T-cell (primary cell): ENCODE measurements around the gene PTH2R. TPM values are rescaled to one million over a fixed set of nuclear protein-coding genes. Genes with fewer than 3 reads are reported as not detected.

Experiments used
- ATAC-seq, 4 experiments: fragments of 200-7000 bp in 3 of 4; fragments of 150-1000 bp in 1 of 4; cut with Tn5 transposase; replicated peaks in 1 of 4; 1 replicate in 3 of 4; 2 replicates in 1 of 4; pipeline ENCODE4 v1.10.0; 2021; ENCODE audit warnings: moderate library complexity in 3 of 4, mild to moderate bottlenecking in 2 of 4, moderate number of reproducible peaks in 1 of 4
- CTCF ChIA-PET, 2 donors: fragments of 300-600 bp; sonication (Branson Sonifier 250); formaldehyde crosslinking; loops; one replicate each; lab custom pipeline; 2022; ENCODE audit warnings: antibody characterized with exemption in 2 of 2; lab: Charles Lee
- POLR2A ChIA-PET, 2 donors: fragments of 300-600 bp; sonication (Branson Sonifier 250); formaldehyde crosslinking; loops; one replicate each; lab custom pipeline; 2022; ENCODE audit warnings: antibody characterized with exemption in 2 of 2; lab: Charles Lee
- DNase-seq, 35 experiments: peaks; one replicate each; pipeline versions ENCODE4 v3.0.0 to v3.0.0-alpha.2; 2013 to 2023
- H3K27ac ChIP-seq: one replicate; pipeline ENCODE4 v1.5.1; 2013; ENCODE audit warnings: low read length
- H3K27me3 ChIP-seq, 2 experiments: replicated peaks in 1 of 2; 1 replicate in 1 of 2; 2 replicates in 1 of 2; pipeline versions ENCODE4 v1.6.1 to v1.7.0; 2013; ENCODE audit warnings: low read length in 1 of 2, mixed read lengths in 1 of 2; ENCODE audit not compliant: control insufficient read depth in 2 of 2, insufficient read depth in 2 of 2; ENCODE audit errors: extremely low read depth in 1 of 2
- H3K36me3 ChIP-seq, 2 donors: 1 replicate in 1 of 2; 2 replicates in 1 of 2; pipeline versions ENCODE4 v1.6.1 to v1.7.0; 2013; ENCODE audit warnings: low read length in 1 of 2; ENCODE audit not compliant: control insufficient read depth in 2 of 2, insufficient read depth in 1 of 2; ENCODE audit errors: extremely low read depth in 1 of 2
- H3K4me1 ChIP-seq, 2 experiments: 1 replicate in 1 of 2; 2 replicates in 1 of 2; pipeline versions ENCODE4 v1.6.1 to v1.7.0; 2013; ENCODE audit warnings: low read length in 2 of 2, mixed read lengths in 1 of 2; ENCODE audit not compliant: insufficient read depth in 2 of 2, control insufficient read depth in 1 of 2; ENCODE audit errors: extremely low read depth in 1 of 2
- H3K4me3 ChIP-seq, 2 donors: 1 replicate in 1 of 2; 2 replicates in 1 of 2; pipeline versions ENCODE4 v1.5.1 to v1.7.0; 2013; ENCODE audit warnings: mild to moderate bottlenecking in 2 of 2, low read length in 1 of 2, moderate library complexity in 1 of 2; ENCODE audit not compliant: control insufficient read depth in 1 of 2; ENCODE audit errors: extremely low read depth in 1 of 2
- H3K9me3 ChIP-seq: 2 replicates; pipeline ENCODE4 v1.7.0; 2013
- H3K27ac Mint-ChIP-seq, 2 donors: one replicate each; pipeline ENCODE4 v1.8.0; 2020 to 2021; ENCODE audit warnings: mild to moderate bottlenecking in 2 of 2, mixed read lengths in 2 of 2
- H3K27me3 Mint-ChIP-seq, 2 donors: one replicate each; pipeline ENCODE4 v1.8.0; 2021 to 2022; ENCODE audit warnings: mixed read lengths in 2 of 2
- H3K36me3 Mint-ChIP-seq: one replicate; pipeline ENCODE4 v1.8.0; 2021; ENCODE audit warnings: mixed read lengths
- H3K4me1 Mint-ChIP-seq, 3 donors: one replicate each; pipeline ENCODE4 v1.8.0; 2020 to 2022; ENCODE audit warnings: mixed read lengths in 3 of 3, mild to moderate bottlenecking in 1 of 3
- H3K4me3 Mint-ChIP-seq, 3 donors: one replicate each; pipeline ENCODE4 v1.8.0; 2020 to 2022; ENCODE audit warnings: mild to moderate bottlenecking in 3 of 3, mixed read lengths in 3 of 3, moderate library complexity in 3 of 3
- H3K9me3 Mint-ChIP-seq, 3 donors: one replicate each; pipeline ENCODE4 v1.8.0; 2020 to 2022; ENCODE audit warnings: mixed read lengths in 3 of 3
- WGBS: methylation state at CpG from one replicate; pipeline ENCODE4 v1.1.5; 2013; ENCODE audit warnings: missing lambda C conversion rate; ENCODE audit not compliant: insufficient coverage; 5-methylcytosine and 5-hydroxymethylcytosine counted together
- total RNA-seq, 35 experiments: library from RNA in 6 of 35; stranded (reverse) in 6 of 35; fragments of 120-200 nt in 1 of 35; gene quantifications; one replicate each; pipeline versions ENCODE4 v1.2.1 to v1.2.4 and lab custom pipeline; 2013 to 2026

PTH2R gene
- total RNA-seq, 5 donors from 2014 or later (not counting 1 experiment from before 2014, with no cell fraction given), result 0.20 TPM; not detected in 4

- ATAC-seq, result no peak
- CTCF ChIA-PET, result no interaction called here
- POLR2A ChIA-PET, result no interaction called here
- no peaks in the 10 kb centered on the region for H3K27me3 ChIP-seq
- Mint-ChIP-seq H3K27ac (no peak overlapping the region), H3K4me1 (no peaks in the 10 kb centered on the region), H3K36me3 (no peaks in the 10 kb centered on the region), H3K4me3 (no peak overlapping the region), H3K27me3 (peaks cover 0 to 3% of the 10 kb centered on the region in 2 donors), H3K9me3 (peaks cover 0 to 12% (median 3%) of the 10 kb centered on the region in 3 donors)
- no peaks in the 10 kb centered on the region for H3K9me3 ChIP-seq
- WGBS, result no CpG with 5 or more reads among the region's 3 CpGs
- H3K36me3 ChIP-seq, result no peaks in the 10 kb centered on the region
- DNase-seq, result no peak
- no peaks in the 10 kb centered on the region for H3K4me1 ChIP-seq
- no peak overlapping the region for H3K4me3 ChIP-seq
- H3K27ac ChIP-seq, result no peak overlapping the region
Measured at GRCh38 chr2:208541989-208542464, 135.4 kb downstream of the PTH2R start.

DNA sequence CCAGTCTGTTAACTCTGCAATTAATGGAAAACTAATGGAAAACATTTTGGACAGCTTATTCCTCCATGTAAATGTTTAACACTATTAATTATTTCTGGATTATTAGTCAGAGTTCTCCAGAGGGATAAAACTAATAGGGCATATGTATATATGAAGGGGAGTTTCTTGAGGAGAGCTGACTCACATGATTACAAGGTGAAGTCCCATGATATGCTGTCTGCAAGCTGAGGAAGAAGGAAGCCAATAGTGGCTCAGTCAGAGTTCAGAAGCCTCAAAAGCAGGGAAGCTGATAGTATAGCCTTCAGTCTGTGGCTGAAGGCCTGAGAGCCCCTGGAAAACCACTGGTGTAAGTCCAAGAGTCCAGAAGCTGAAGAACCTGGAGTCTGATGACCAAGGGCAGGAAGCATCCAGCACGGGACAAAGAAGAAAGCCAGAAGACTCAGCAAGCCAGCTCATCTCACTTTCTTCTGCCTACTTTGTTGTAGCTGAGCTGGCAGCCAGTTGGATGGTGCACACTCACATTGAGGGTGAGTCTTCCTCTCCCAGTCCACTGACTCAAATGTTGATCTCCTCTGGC, 136.0 kb downstream of the PTH2R start:
- H3K4me1 Mint-ChIP-seq, result no peaks in the 10 kb centered on the region
- H3K36me3 ChIP-seq, result no peaks in the 10 kb centered on the region
- CTCF ChIA-PET, result no interaction called here
- no peaks in the 10 kb centered on the region for H3K27me3 ChIP-seq
- H3K4me1 ChIP-seq, result no peaks in the 10 kb centered on the region
- H3K27ac ChIP-seq, result no peak overlapping the region
- peaks cover 0 to 12% (median 3%) of the 10 kb centered on the region in 3 donors for H3K9me3 Mint-ChIP-seq
- H3K27ac Mint-ChIP-seq, result no peak overlapping the region
- H3K4me3 Mint-ChIP-seq, result no peak overlapping the region
- no peak for DNase-seq
- H3K27me3 Mint-ChIP-seq, result peaks cover 0 to 3% of the 10 kb centered on the region in 2 donors
- ATAC-seq, result no peak
- 86% methylated on average over 1 of the region's 1 CpG for WGBS
- POLR2A ChIA-PET, result no interaction called here
- no peaks in the 10 kb centered on the region for H3K9me3 ChIP-seq
- H3K4me3 ChIP-seq, result no peak overlapping the region
- H3K36me3 Mint-ChIP-seq, result no peaks in the 10 kb centered on the region

Other genes with a start within 250 kb of the PTH2R start
- not detected for gene CRYGA, start 243.2 kb upstream of the PTH2R start, total RNA-seq
- gene C2orf80, start 216.8 kb upstream of the PTH2R start, total RNA-seq, result not detected
- 10 to 100 TPM in 3 of 5 donors, 1 to 10 TPM in 2; 5.1 to 22.9 (median 22.2) TPM for gene IDH1, start 151.7 kb upstream of the PTH2R start, total RNA-seq
- gene PIKFYVE, start 140.5 kb upstream of the PTH2R start, total RNA-seq, result 10 to 100 TPM; 35.3 to 42.6 (median 38.6) TPM